Right lobe of liver (tissue), 6 donors: Measurements from ENCODE around the gene OR11A1. TPM values are rescaled to one million over a fixed set of nuclear protein-coding genes. Genes with fewer than 3 reads are reported as not detected.

Experiments
- ATAC-seq, 4 donors: fragments of 200-7000 bp; cut with Tn5 transposase; one replicate each; pipeline ENCODE4 v1.9.1; 2020; ENCODE audit warnings: mild to moderate bottlenecking in 4 of 4, moderate library complexity in 4 of 4
- DNase-seq, 3 donors: peaks; one replicate each; pipeline ENCODE4 v3.0.0-alpha.2; 2020
- H3K27ac ChIP-seq, 3 donors: fragments of 200-600 bp; one replicate each; pipeline ENCODE4 v1.8.0; 2022
- H3K27me3 ChIP-seq, 2 donors: fragments of 200-600 bp; one replicate each; pipeline ENCODE4 v1.8.0; 2022
- H3K36me3 ChIP-seq, 4 donors: fragments of 200-600 bp; sonication (generic) in 1 of 4; one replicate each; pipeline versions ENCODE4 v1.5.1 to v1.8.0; 2017 to 2022; ENCODE audit warnings: control low read depth in 1 of 4
- H3K4me1 ChIP-seq, 4 donors: fragments of 200-600 bp; sonication (generic) in 1 of 4; one replicate each; pipeline versions ENCODE4 v1.5.1 to v1.8.0; 2017 to 2022; ENCODE audit warnings: control low read depth in 1 of 4
- H3K4me3 ChIP-seq, 3 donors: fragments of 200-600 bp; one replicate each; pipeline ENCODE4 v1.8.0; 2022
- H3K9me3 ChIP-seq, 4 donors: fragments of 200-600 bp; sonication (generic) in 1 of 4; one replicate each; pipeline versions ENCODE4 v1.5.1 to v1.8.0; 2017 to 2022; ENCODE audit warnings: control low read depth in 1 of 4
- POLR2A ChIP-seq: fragments of 450-650 bp; IDR thresholded peaks from one replicate; pipeline ENCODE4 v1.6.1; 2017; ENCODE audit warnings: antibody characterized with exemption, mild to moderate bottlenecking
- WGBS: methylation state at CpG from one replicate; pipeline ENCODE4 v1.1.6; 2018; ENCODE audit warnings: low coverage, low lambda C conversion rate; ENCODE audit not compliant: insufficient coverage; ENCODE audit errors: missing lambda C conversion rate; 5-methylcytosine and 5-hydroxymethylcytosine counted together
- intact Hi-C, 2 donors: fragments of 100-400 bp; cut with DNase I; formaldehyde crosslinking; loops; one replicate each; pipeline versions ENCODE4 v1.11.2 to v1.14.1; 2022
- total RNA-seq, 6 experiments: library from RNA; depleted of rRNA in 2 of 6; stranded (reverse); fragments of >200 nt in 2 of 6; fragmentation: NEBNext Ultra II Directional in 3 of 6; extraction: Animal tissue kit (Norgen Biotek cat#: 25700) in 3 of 6; gene quantifications; one replicate each; pipeline versions ENCODE4 v1.1.0 to v1.2.4, GENCODE V29; 2016 to 2023
- TF ChIP-seq, protein P1 (sequence below), 4 donors: fragments of 200-600 bp in 3 of 4; fragments of 450-650 bp in 1 of 4; IDR thresholded peaks; one replicate each; pipeline versions ENCODE4 v1.5.1 to v1.8.0; 2016 to 2022; ENCODE audit warnings: antibody characterized with exemption in 4 of 4, mild to moderate bottlenecking in 2 of 4
- donor health status: DM: no; HTN: yes; CAD: no.
- donor health status: DM: no; HTN: no; CAD: no.
- donor health status: DM: no; HTN: no; CAD: no.
- donor health status: DM: no; HTN: yes; CAD: no.
- donor health status: DM: no; HTN: yes; CAD: no.

OR11A1 gene
- total RNA-seq, 6 experiments from 2014 or later = not detected

DNA sequence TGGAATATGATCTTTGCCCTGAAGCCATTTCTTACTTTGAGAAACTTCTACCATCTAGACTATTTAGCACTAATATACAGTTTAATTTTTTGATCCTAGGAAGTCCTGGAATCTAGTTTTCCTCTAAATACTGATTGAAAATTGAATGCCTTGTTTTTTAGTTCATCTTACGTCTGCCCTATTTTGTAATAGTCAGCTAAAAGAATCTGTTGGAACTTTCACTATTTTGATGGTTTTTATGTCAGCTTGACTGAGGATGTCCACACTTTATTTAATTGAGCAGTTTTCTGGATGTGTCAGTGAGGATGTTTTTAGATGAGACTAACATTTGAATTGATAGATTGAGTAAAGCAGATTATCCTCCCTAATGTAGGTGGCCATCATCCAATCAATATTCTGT lies 53.1 kb downstream of the OR11A1 start:
- Histone ChIP-seq H3K9me3 (no peaks in the 10 kb centered on the region), H3K4me1 (no peaks in the 10 kb centered on the region), H3K36me3 (no peaks in the 10 kb centered on the region), H3K27me3 (no peaks in the 10 kb centered on the region), H3K27ac (no peak overlapping the region), H3K4me3 (no peak overlapping the region)
- intact Hi-C loops = no loop called here
- ATAC-seq (no peak), DNase-seq (no peak)
- TF ChIP-seq, protein P1, sequence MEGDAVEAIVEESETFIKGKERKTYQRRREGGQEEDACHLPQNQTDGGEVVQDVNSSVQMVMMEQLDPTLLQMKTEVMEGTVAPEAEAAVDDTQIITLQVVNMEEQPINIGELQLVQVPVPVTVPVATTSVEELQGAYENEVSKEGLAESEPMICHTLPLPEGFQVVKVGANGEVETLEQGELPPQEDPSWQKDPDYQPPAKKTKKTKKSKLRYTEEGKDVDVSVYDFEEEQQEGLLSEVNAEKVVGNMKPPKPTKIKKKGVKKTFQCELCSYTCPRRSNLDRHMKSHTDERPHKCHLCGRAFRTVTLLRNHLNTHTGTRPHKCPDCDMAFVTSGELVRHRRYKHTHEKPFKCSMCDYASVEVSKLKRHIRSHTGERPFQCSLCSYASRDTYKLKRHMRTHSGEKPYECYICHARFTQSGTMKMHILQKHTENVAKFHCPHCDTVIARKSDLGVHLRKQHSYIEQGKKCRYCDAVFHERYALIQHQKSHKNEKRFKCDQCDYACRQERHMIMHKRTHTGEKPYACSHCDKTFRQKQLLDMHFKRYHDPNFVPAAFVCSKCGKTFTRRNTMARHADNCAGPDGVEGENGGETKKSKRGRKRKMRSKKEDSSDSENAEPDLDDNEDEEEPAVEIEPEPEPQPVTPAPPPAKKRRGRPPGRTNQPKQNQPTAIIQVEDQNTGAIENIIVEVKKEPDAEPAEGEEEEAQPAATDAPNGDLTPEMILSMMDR (IDR thresholded peaks at IDR 0.05) = no peak
- no peak for TF ChIP-seq POLR2A
- 73% methylated on average over 1 of the region's 1 CpG for WGBS

DNA sequence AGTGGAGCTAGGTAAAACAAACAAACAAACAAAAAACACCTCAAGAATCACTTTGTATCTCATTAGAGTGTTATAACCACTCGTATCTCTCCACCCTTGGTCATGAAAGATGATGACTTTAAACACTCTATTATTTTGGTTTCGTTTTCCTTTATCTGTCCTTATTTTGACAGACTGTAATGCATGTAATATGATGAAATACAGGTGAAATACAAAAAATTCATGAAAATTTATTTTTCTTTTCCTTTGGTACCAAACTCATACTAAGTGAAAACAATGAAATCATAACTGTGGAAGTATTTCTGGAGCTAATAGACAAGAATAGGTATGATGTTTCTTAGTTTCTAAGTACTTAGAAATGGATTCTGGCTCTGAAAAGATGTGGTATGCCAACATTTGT lies 57.3 kb downstream of the OR11A1 start:
- 54% methylated on average over 2 of the region's 2 CpGs for WGBS
- no peaks in the 10 kb centered on the region for H3K9me3 ChIP-seq
- TF ChIP-seq POLR2A = no peak
- TF ChIP-seq, protein P1 (IDR thresholded peaks at IDR 0.05) = no peak
- intact Hi-C loops = no loop called here
- H3K27ac ChIP-seq = no peak overlapping the region
- H3K36me3 ChIP-seq = no peaks in the 10 kb centered on the region
- ATAC-seq (no peak), DNase-seq (no peak)
- H3K27me3 ChIP-seq = no peaks in the 10 kb centered on the region
- no peak overlapping the region for H3K4me3 ChIP-seq
- H3K4me1 ChIP-seq = no peaks in the 10 kb centered on the region

DNA sequence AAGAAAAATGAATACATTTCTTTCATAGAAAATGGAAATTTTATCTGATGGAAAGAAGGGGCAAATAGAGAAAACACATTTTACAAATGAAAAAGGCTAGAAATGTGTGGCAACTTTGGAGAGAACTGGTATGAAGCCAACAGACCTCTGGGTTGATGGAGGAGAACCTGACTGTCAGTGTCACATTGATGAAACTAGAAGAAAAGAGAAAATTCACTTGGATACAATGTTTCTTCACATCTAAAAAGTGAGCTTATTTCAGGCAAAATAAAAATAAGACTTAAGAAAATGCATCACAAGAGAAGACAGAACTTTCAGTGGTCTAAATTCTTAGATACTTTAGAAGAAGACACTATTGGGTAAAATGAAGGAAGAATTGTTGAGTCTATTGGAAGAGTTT lies 61.5 kb downstream of the OR11A1 start, which contains the start of gene OR12D2:
OR12D2 (plus strand) TSS at position 301 of the 400 bp plus-strand sequence. CDS start 1,069 bp downstream, outside the sequence.
- H3K4me3 ChIP-seq = no peak within 1 kb of the TSS
- no peaks in the 10 kb centered on the region for H3K36me3 ChIP-seq
- ATAC-seq (no peak), DNase-seq (no peak)
- no peaks in the 10 kb centered on the region for H3K27me3 ChIP-seq
- intact Hi-C loops = no loop called here
- H3K9me3 ChIP-seq = no peaks in the 10 kb centered on the region
- no peaks in the 10 kb centered on the region for H3K4me1 ChIP-seq
- H3K27ac ChIP-seq = no peak within 1 kb of the TSS
- TF ChIP-seq, protein P1 (IDR thresholded peaks at IDR 0.05) = no peak
- no peak for TF ChIP-seq POLR2A

DNA sequence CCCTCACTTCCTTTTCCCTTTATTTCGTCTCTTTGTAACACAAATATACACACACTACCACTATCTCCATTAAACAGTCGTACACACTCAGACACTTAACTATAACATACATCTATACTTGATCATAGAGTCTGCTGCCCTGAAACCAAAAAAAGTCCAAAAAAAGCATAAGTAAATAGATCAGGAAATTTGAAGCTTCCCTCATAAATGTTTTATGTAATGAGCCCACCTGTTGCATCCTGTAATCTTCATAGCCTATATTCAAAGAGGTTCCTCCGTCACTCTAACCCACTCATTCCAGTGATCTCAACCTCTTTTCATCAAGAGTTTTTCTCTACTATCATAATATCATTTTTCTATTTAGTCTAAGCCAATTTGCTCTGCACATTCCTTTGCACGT lies 68.3 kb downstream of the OR11A1 start:
- TF ChIP-seq, protein P1 (IDR thresholded peaks at IDR 0.05) = no peak
- TF ChIP-seq POLR2A = no peak
- Histone ChIP-seq H3K4me3 (no peak overlapping the region), H3K36me3 (no peaks in the 10 kb centered on the region), H3K27me3 (no peaks in the 10 kb centered on the region), H3K27ac (no peak overlapping the region), H3K9me3 (no peaks in the 10 kb centered on the region), H3K4me1 (no peaks in the 10 kb centered on the region)
- ATAC-seq (no peak), DNase-seq (no peak)
- 41% methylated on average over 4 of the region's 4 CpGs for WGBS
- intact Hi-C loops = no loop called here

DNA sequence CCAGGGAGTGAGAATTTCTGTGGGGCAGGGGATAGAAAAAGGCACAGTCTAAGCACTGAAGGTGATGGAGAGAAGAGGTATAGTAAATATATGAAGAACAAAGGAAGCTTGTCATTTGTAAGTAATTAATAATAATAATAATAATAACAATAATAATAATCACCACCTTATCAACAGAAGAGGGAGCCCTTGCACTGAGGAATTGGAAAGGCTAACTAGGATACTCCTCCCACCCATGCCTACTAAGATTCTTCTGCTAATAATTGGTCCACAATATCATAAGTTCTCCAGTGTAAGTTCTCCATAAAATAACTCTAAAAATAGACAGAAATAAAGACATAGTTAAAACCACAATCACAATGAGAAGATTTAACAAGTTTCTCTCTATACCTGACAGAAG lies 80.9 kb downstream of the OR11A1 start:
- H3K9me3 ChIP-seq = no peaks in the 10 kb centered on the region
- TF ChIP-seq, protein P1 (IDR thresholded peaks at IDR 0.05) = peak in 1 of 4 donors; percentile 5
- TF ChIP-seq POLR2A = no peak
- ATAC-seq (no peak), DNase-seq (no peak)
- H3K36me3 ChIP-seq = no peaks in the 10 kb centered on the region
- H3K4me1 ChIP-seq = no peaks in the 10 kb centered on the region
- H3K27me3 ChIP-seq = no peaks in the 10 kb centered on the region
- intact Hi-C loops = no loop called here
- no peak overlapping the region for H3K4me3 ChIP-seq
- no peak overlapping the region for H3K27ac ChIP-seq
